Endometrial microvascular endothelial cells (primary cell): ENCODE measurements around the gene ADGRG2. TPM values are rescaled to one million over a fixed set of nuclear protein-coding genes. Genes with fewer than 3 reads are reported as not detected.
"Not testable (repeated sequence)": the region's sequence is repeated elsewhere in the genome, so short reads cannot be mapped to it uniquely, and the experiment has no call there.

Experiments
- in situ Hi-C: cut with HindIII; loops from 2 replicates; pipeline ENCODE4 v1.10.0; 2017; ENCODE audit warnings: low sequenced_read_pairs, low pct_unique_long_range_greater_than_20kb; ENCODE audit errors: inconsistent ontology term
- total RNA-seq: library from RNA; depleted of rRNA; stranded (reverse); fragments of >200 nt; gene quantifications from one replicate; pipeline ENCODE4 v1.2.3, GENCODE V29; 2015; ENCODE audit errors: inconsistent ontology term

The ADGRG2 gene
- total RNA-seq, 1 donor from 2014 or later: not detected

DNA sequence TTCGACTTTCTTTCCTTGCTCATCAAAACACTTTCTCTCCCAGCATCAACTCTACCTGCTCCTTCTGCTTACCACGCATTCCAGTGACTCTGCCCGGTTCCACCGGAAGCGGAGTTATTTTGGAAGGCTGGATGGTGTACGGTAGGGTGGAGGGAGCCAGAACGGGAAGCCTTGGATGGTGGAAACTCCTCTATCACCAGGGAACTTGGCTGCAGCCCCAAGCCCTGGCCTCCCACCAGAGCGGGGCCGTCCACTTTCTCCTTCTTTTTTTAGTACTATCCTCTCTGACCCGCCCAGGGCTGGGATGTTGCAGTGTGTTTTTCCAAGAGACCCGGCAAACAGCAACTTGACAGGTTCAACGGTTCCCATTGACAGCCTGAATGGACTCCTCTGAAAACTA is 27.6 kb downstream of the ADGRG2 start:
- in situ Hi-C loops: no loop called here

DNA sequence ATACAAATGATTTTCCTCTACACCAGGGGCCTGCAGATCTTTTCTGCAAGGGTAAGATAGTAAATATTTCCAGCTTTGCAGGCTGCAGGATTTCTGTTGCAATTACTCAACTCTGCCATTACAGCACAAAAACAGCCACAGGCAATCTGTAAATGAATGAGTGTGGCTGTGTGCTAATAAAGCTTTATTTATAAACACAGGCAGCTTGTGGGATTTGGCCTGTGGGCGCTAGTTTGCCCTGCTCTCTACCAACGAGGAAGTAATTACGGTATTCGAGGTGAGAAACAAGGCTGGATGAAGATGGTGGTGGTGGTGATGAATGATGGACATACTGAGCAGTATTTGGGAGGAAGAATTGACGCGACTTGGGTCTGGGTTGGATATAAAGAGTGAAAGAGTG is 30.7 kb downstream of the ADGRG2 start:
- in situ Hi-C loops: no loop called here

DNA sequence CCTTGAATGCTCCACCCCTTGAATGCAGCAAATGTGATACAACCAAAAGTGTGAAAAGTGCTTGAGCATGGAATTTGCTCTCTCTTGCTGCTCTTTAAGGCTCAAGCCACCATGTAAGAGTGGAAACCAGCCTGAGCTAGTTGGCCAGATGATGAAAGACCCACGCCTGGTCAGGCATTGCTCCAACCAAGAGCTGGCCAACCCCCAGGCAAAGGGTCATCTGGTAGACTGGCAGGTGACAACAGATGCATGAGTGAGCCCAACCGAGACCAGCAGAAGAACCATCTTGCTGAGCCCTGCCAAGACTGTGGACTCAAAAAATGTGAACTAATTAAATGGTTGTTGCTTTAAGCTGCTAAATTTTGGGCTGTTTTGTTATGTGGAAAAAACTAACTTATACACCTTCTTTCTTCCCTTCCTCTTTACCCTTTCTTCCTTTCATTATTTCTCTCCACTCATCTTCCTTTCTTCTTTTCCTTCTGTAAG is 32.7 kb downstream of the ADGRG2 start:
- in situ Hi-C loops: no loop called here

DNA sequence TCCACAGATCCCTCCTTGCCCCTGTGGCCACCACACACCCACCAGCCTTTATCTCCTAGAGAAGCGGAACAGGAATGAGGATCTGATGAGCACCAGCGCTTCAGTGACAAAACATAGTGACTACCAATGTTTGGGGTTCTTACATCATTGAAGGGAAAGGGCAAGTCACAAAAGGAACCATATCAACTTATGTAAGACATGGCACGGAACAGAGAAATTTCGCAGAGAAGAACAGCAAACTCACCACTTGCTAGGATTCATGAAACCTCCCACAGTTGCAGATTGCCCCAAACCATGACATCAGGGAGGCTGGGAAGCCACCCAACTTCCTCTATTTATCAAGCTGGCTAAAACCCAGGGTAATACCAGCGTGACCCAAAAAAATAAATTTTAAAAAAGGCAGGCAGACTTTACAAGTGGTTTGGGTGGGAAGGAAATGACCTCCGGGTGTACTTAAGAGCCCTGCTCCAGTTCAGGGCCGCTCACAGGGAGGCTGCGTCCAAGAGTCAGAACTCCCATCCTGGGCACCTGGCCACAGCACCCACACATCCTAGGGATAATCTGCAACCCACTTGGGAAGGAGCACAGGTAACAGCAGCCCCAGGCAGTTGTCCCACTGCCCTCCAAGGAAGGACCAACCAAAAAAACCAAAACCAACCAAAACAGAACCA is 36.0 kb downstream of the ADGRG2 start:
- in situ Hi-C loops: no loop called here

DNA sequence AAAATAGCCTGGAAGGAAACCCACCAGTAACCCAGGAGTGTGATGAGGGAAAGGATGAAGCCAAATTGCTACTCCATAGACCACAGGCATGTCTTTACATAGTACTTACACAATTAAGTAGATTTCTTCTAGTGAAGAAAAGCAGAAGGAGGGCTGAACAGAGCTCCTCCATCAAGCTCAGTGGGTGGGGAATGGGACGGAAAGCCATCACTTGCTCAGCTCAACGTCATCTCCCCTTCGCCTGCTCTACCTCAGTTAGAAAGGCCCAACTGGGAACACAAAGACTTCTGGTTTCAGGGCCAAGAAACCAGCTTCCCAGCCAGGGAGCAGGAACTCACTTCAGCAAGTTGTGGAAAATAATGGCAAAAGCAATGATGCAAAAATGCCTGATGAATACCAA is 36.6 kb downstream of the ADGRG2 start:
- in situ Hi-C loops: no loop called here

DNA sequence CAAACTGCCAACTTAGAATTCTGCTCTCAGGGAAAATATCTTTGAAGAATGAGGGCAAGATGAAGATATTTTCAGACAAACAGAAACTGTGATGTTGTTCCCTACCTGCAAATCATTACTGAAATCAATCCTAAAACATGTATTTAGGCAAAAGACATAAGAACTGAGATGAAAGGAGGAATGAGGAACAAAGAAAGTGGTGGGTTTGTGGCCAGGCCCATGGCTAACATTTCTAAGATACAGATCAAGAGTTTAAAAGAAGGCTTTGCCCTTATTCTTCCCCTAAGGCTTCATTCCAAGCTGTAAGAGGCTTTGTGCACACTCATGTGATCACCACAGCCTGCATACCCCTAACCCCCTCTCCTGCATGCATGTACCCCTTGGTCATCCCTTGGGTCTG is 46.5 kb downstream of the ADGRG2 start:
- in situ Hi-C loops: no loop called here

DNA sequence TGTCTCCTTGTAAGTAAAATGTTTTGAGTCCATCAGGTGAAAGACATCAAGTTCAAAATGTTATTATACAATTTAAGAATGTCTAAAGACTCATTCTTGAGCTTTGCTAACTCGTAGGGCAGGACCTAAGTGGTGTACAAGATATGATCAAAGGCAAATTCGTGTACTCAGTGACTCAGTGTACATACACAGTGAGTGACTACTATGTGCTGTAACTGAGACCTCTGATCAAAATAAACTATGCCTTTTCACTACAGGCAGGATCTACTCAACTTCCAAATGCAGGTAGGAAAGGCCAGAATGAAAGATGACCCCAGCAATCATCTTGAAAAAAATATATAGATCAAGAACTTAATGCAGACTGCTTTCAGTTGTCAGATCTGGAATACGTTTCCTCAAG is 49.9 kb downstream of the ADGRG2 start:
- in situ Hi-C loops: no loop called here

DNA sequence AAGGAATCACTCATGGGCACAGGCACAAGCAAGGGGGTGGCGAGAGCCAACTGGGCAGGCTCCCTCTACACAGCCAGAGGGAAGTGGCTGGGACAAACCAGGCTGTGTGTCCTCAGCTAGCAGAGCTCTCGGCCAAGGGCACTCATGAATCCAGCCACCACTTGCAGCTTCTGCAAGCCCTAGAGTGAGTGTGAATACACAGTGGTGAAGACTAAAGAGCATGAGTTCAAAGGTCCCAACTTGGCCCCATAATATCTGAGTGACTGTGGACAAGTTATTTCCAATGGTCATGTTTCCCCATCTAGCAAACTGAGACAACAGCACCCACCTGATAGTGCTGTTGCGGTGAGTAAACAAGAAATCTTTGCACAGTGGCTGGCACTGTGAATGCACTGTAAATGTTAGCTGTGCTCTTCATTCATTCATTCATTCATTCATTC is 51.7 kb downstream of the ADGRG2 start:
- in situ Hi-C loops: no loop called here

DNA sequence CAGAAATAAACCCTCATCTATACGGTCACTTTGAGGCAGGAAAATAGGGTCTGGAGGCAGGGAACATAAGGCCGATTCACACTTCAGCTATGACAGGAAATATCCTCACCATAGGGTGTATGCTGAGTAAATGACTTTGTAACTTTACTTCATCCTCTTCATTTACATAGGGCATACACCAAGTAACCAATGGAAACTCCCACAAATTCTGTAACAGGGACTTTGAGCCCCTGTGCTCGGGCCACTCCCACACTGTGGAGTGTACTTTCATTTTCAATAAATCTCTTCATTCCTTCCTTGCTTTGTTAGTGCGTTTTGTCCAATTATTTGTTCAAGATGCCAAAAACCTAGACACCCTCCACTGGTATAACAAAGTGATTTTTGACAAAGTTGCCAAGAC is 55.3 kb downstream of the ADGRG2 start:
- in situ Hi-C loops: not testable (repeated sequence)

DNA sequence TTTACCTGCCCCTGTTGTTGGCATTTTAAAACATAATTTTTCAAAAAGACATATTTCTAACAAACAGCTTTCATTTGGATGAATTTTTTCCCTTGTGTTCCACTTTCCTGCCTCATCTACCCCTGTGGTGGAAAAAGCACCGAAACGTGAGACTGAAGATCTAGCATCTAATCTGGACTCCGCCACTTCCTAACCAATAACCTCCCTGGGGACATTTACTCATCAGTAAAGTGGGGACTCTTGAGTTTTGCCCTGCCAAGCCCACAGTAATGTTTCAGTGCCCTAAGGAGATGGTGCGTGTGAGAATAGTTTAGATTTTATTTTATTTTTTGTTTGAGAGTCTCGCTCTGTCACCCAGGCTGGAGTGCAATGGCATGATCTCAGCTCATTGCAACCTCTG is 56.7 kb downstream of the ADGRG2 start:
- in situ Hi-C loops: no loop called here

DNA sequence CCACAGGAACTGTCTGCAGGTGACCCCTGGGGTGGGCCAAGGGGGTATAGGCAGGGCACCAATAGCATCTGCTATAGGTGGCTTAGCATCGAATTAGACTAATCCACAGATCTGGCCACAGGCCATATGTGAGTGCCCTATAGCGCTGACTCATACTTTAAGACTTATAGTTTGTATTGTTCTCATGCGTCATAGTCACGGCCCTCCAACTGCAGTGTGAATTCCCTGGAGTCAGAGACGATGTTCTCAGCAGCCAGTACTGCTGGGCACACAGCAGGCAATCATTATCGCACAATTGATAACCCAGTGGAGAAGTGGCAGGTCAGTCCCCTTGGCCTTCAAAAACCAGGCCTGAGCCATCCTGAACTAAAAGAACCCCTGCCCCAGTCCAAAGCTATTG is 58.1 kb downstream of the ADGRG2 start:
- in situ Hi-C loops: no loop called here

DNA sequence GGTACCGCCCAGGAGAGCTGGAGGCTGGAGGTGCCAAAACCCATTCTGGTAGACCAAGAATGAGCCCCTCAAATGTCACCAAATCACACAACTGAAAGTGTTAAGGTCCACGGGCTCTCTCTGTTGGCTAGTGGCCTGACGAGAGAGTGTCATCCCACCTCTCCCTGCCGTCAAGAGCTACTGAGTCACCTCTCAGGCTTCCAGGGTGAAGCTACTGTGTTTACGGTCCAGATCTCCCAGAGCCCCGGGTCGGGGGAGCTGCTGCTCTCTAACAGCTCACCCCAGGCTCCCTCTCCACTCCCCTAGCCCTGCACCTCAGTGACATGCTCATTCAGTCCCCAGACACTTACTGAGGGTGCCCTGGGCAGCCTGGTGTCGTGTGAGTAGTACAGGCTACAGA is 59.2 kb downstream of the ADGRG2 start:
- in situ Hi-C loops: no loop called here

DNA sequence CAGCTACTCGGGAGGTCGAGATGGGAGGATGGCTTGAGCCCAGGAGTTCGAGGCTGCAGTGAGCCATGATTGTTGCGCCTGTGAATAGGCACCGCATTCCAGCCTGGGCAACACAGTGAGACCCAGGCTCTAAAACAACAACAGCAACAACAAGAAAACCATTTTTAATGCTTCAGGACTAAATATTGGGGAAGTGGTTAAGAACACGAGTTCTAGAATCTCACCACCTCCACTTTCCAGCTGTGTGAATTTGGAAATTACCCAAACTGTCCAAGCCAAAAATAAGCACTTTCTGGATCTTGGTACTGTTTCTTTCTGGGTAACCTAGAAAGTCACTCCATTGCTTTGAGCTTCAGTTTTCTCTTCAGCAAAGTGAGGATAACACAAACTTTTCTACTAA is 63.2 kb downstream of the ADGRG2 start:
- in situ Hi-C loops: no loop called here

DNA sequence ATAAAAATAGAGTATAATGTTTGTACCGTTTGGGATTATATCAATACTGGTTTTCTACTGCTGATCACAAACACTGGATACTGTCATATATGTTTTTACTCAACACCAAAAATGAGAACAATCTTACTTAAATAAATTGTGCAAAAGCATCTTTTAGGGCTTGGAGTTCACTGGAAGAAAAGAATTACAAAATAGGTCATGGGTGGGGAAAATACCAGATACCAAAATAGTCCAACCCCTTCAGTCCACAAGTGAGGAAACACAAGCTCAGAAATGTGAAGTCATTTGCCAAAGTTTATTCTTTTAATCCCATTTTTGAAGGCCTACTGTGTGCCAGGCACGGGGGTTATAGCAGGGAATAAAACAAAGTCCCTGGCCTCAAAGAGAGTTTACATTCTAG is 64.4 kb downstream of the ADGRG2 start:
- in situ Hi-C loops: no loop called here

DNA sequence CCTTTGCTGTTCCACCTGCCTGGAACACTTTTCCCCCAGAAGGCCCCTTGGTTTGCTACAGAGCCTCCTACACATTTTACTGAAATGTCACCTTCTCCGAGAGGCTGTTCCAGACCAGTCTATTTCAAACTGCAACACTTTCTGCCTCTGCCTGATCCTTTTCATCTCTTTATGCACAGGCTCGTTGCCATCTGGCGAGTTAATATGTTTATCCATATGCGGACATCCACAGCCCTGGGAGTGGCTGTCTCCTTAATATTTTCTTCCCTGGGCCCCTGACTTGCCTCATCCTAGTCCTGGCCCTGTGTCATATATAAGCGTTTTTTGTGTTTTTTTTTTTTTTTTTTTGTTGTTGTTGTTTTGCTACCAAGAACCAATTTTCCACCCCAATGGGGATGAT is 73.2 kb downstream of the ADGRG2 start:
- in situ Hi-C loops: no loop called here

DNA sequence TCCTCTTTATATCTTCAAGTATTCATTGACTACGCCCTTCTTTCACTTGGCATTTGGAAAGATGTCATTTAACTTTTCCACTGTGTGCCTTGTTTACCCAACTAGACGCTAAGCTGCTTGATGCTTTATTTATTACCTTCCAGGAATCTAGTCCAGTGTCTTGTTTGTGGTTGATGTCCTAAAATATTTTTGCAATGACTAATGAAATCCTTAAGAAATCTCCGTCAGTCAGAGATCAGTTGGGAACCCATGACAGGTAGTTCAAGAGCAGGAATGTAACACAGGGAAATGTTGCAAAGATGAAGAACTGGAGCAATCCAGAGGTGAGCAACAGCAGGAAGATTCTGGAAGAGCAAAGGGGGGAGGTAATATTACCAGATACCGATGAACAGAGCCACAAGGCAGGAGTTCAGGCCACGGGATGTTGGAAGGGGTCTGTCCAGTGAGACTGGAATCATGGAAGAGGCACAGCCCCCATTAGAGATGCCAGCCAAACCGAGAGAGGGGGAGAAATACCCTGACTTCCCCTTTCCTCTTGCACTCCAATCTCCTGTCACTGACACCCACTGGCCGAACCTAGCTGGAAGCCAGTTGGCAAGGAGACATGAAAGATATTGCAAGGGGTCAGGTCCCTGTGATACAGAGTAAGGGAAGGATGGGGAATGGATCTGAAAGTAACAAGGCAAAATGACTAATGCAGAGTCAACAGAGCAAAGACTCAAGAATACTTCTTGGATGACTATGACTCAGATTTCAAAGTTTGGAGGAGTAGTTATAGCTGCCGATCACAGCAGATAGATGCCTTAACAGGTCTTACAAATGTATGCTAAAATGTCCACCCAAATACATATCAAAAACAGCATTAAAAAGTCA is 75.7 kb downstream of the ADGRG2 start:
- in situ Hi-C loops: no loop called here

DNA sequence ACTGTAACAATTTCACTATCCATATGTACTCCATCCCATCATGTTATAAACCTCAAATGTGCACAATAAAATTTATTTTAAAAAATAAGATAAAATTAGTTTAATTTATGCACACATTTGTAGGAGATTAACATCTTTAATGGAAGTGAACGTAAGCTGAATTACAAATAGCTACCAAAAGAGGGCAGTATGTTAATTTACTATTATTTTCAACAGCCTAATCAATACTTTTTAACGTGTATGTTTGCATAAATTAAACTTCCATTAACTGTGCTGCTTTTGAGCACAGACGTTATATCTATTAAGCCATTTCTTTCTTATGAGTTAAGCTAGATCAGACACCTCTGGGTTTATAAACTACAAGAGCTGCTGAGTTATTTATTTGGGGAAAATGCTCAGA is 81.9 kb downstream of the ADGRG2 start:
- in situ Hi-C loops: no loop called here

DNA sequence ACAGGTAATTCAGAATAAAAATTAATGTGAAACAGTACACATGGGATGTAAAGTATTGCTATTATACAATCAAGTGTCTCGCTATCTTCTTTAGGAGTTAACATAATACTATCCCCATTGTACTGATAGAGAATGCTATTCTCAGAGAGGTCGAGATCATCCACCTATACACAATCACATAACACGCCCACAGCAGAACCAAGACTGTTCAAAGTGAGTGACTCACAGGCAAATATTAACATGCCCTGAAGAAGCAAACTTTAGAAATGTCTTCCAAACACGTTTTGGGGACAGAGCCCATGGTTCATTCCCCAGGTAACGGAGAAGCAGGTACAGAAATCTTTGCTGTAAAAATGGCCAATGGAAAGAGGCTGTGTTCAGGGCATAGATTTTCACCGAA is 88.2 kb downstream of the ADGRG2 start:
- in situ Hi-C loops: no loop called here

DNA sequence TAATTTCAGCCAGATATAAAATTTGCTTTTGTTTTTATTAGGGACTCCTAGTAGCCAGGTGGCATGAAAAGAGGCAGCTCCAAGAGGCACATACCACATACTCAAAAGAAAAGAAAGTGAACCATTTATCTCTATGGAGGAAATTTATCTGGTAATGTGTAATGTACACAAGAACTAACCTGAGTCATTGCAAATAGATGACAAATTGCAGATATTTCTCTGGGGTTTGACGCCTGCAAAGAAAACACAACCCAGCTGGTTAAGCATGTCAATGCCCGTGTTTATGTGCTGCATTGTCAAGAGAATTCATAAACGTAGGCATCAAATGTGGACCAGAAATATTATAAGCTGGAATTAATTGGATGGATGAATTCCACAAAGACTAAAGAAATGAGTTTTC is 91.5 kb downstream of the ADGRG2 start:
- in situ Hi-C loops: no loop called here

DNA sequence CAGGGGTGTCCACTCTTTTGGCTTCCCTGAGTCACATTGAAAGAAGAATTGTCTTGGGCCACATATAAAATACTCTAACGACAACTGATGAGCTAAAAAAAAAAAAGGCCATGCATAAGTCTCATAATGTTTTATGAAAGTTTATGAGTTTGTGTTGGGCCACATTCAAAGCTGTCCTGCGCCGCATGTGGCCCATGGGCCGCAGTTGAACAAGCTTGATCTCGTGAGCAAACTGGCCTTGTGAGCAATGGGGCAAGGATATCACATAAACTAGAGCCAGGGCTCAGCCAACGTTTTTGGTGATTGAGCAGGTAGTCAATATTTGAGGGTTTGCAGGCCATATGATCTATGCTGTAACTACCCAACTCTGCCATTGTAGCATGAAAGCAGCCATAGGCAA is 93.7 kb downstream of the ADGRG2 start:
- in situ Hi-C loops: no loop called here
